ENCODE measurements around the gene SMC5. TPM values are rescaled to one million over a fixed set of nuclear protein-coding genes. Genes with fewer than 3 reads are reported as not detected.

Gene SMC5
- polyA plus RNA-seq, 1 of the 3 experiments (the other 2 are of a cell fraction), result 5.3 TPM

DNA sequence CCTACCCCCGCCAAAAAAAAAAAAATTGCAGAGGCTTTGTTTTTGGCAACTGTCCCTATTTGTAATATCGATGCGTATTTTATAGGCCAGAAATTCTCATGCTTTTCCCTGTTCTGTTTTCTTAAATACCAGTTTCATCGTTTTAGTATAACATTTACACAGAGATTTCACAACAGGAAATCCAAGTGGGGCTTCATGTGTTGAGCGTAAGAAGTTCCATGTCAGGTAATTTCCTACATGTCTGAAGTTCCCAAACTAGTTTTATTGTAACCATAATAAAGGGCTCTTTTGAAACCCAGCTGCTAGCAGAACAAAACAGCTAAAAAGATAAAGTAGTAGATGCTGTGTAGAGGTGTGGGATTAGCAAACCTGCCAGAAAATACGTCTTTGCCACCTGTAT, 4.2 kb downstream of the SMC5 start:
- no peak overlapping the region for H3K9ac ChIP-seq
- H3K4me1 ChIP-seq (ENCODE audit: control insufficient read depth in 1 of 2, insufficient read depth in 2 of 2, low read depth in 1 of 2, low read length in 1 of 2), result peaks cover 11 to 15% of the 10 kb centered on the region in 2 experiments; a peak in 3 of 4 replicates

DNA sequence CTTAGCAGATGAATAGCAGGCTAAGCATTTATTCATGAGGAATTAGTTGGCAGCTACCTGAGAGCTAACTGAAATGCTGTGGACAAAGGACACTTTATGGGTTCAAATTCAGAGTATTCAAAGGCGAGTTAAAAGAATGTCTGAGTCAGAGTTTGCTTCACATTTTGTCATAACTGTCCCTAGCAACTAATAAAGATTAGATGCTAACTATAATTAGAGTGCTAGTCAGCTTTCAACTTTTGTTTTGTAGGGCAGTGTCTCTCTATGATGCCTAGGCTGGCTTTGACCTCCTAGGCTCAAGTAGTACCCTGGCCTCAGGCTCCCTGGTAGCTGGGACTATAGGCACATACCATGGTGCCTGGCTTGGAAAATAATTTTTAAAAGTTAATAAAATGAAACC, 4.6 kb downstream of the SMC5 start:
- ChIA-PET CTCF (interaction anchor here (1.6 kb wide), 1 partner anchor 21 kb away, joined by 3 read pairs; no protein-coding TSS in a partner anchor), POLR2A (interaction anchor here (1.1 kb wide), 1 partner anchor 155 kb away, joined by 3 read pairs; no protein-coding TSS in a partner anchor)
- Histone ChIP-seq H3K9ac (no peak overlapping the region), H3K79me2 (ENCODE audit: insufficient read depth) (peaks cover 93% of the 10 kb centered on the region), H4K20me1 (ENCODE audit: insufficient read depth) (peaks cover 39% of the 10 kb centered on the region), H3K27ac (ENCODE audit: low read depth in 2 of 2, low read length in 1 of 2) (no peak overlapping the region), H3K9me3 (no peaks in the 10 kb centered on the region), H3K36me3 (replicated peaks in 1 of 2; ENCODE audit: control insufficient read depth in 1 of 2, insufficient read depth in 2 of 2, low read length in 1 of 2) (peaks cover 60 to 83% of the 10 kb centered on the region in 2 experiments), H3K4me2 (no peak overlapping the region; the same call in 1 of the 2 replicates), H3F3A (replicated peaks; ENCODE audit: insufficient read depth) (peaks cover 12% of the 10 kb centered on the region), H3K27me3 (ENCODE audit: insufficient read depth) (no peaks in the 10 kb centered on the region), H2AFZ (ENCODE audit: low read depth) (no peak overlapping the region), H3K4me1 (ENCODE audit: control insufficient read depth in 1 of 2, insufficient read depth in 2 of 2, low read depth in 1 of 2, low read length in 1 of 2) (peaks cover 6 to 15% of the 10 kb centered on the region in 2 experiments; a peak in 3 of 4 replicates), H3K9me2 (no peaks in the 10 kb centered on the region), H3K4me3 (ENCODE audit: low read depth in 2 of 2, low read length in 1 of 2) (no peak overlapping the region)
- TF ChIP-seq MXI1 (IDR thresholded peaks at IDR 0.05; ENCODE audit: low read depth, low read length) (no peak), SMC3 (IDR thresholded peaks at IDR 0.05; ENCODE audit: low read depth, low read length) (no peak), EZH2phosphoT487 (IDR thresholded peaks at IDR 0.05; ENCODE audit: borderline replicate concordance, low read depth) (no peak), GATA2 (CRISPR knock-in tag; IDR thresholded peaks at IDR 0.05) (no peak), TEAD4 (IDR thresholded peaks at IDR 0.05; ENCODE audit: borderline replicate concordance, insufficient read depth) (no peak), FOSL2 (IDR thresholded peaks at IDR 0.05; ENCODE audit: borderline replicate concordance, low read depth) (no peak), NFIC (IDR thresholded peaks at IDR 0.05; ENCODE audit: borderline replicate concordance) (no peak)
- TF ChIP-seq, protein P1, sequence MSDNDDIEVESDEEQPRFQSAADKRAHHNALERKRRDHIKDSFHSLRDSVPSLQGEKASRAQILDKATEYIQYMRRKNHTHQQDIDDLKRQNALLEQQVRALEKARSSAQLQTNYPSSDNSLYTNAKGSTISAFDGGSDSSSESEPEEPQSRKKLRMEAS (IDR thresholded peaks at IDR 0.05; ENCODE audit: low read depth), result no peak
- TF ChIP-seq, protein P2, sequence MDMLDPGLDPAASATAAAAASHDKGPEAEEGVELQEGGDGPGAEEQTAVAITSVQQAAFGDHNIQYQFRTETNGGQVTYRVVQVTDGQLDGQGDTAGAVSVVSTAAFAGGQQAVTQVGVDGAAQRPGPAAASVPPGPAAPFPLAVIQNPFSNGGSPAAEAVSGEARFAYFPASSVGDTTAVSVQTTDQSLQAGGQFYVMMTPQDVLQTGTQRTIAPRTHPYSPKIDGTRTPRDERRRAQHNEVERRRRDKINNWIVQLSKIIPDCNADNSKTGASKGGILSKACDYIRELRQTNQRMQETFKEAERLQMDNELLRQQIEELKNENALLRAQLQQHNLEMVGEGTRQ (IDR thresholded peaks at IDR 0.05; ENCODE audit: borderline replicate concordance, low read depth, low read length), result no peak
- DNase-seq, result no peak
- 67% methylated on average over 1 of the region's 1 CpG for WGBS (ENCODE audit: low lambda C conversion rate)

More for the DNA sequence above, 4.2 kb downstream of the SMC5 start:
- H3K4me3 ChIP-seq (ENCODE audit: low read depth in 2 of 2, low read length in 1 of 2), result no peak overlapping the region
- 93% methylated on average over 6 of the region's 6 CpGs for WGBS (ENCODE audit: low lambda C conversion rate)
- H2AFZ ChIP-seq (ENCODE audit: low read depth), result no peak overlapping the region
- H3K79me2 ChIP-seq (ENCODE audit: insufficient read depth), result peaks cover 93% of the 10 kb centered on the region
- TF ChIP-seq FOSL2 (IDR thresholded peaks at IDR 0.05; ENCODE audit: borderline replicate concordance, low read depth), result no peak
- TF ChIP-seq NRF1 (IDR thresholded peaks at IDR 0.05; ENCODE audit: low read depth, low read length), result no peak
- TF ChIP-seq POLR2AphosphoS5 (IDR thresholded peaks at IDR 0.05; ENCODE audit: low read depth, low read length), result no peak
- TF ChIP-seq ELF1 (IDR thresholded peaks at IDR 0.05), result no peak
- TF ChIP-seq MEF2A (IDR thresholded peaks at IDR 0.05; ENCODE audit: borderline replicate concordance, low read depth), result no peak
- TF ChIP-seq, protein P3, sequence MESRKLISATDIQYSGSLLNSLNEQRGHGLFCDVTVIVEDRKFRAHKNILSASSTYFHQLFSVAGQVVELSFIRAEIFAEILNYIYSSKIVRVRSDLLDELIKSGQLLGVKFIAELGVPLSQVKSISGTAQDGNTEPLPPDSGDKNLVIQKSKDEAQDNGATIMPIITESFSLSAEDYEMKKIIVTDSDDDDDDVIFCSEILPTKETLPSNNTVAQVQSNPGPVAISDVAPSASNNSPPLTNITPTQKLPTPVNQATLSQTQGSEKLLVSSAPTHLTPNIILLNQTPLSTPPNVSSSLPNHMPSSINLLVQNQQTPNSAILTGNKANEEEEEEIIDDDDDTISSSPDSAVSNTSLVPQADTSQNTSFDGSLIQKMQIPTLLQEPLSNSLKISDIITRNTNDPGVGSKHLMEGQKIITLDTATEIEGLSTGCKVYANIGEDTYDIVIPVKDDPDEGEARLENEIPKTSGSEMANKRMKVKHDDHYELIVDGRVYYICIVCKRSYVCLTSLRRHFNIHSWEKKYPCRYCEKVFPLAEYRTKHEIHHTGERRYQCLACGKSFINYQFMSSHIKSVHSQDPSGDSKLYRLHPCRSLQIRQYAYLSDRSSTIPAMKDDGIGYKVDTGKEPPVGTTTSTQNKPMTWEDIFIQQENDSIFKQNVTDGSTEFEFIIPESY (IDR thresholded peaks at IDR 0.05; ENCODE audit: borderline replicate concordance, low read depth), result no peak
- no peak for TF ChIP-seq RFX5 (IDR thresholded peaks at IDR 0.05; ENCODE audit: low read length)
- no peak for TF ChIP-seq NFIC (IDR thresholded peaks at IDR 0.05; ENCODE audit: borderline replicate concordance)
- no peak for TF ChIP-seq RCOR1 (IDR thresholded peaks at IDR 0.05; ENCODE audit: low read length)
- TF ChIP-seq TAF1 (IDR thresholded peaks at IDR 0.05; ENCODE audit: borderline replicate concordance, low read depth, low read length), result no peak
- H3F3A ChIP-seq (replicated peaks; ENCODE audit: insufficient read depth), result peaks cover 12% of the 10 kb centered on the region
- POLR2A ChIA-PET, result interaction anchor here (0.5 to 1.1 kb wide), 2 partner anchors 156 to 188 kb away, joined by 3 read pairs; no protein-coding TSS in a partner anchor
- H3K9me3 ChIP-seq, result no peaks in the 10 kb centered on the region
- CTCF ChIA-PET, result interaction anchor here (1.6 kb wide), 1 partner anchor 22 kb away, joined by 3 read pairs; no protein-coding TSS in a partner anchor
- H3K27me3 ChIP-seq (ENCODE audit: insufficient read depth), result no peaks in the 10 kb centered on the region
- no peak for DNase-seq
- no peak overlapping the region; the same call in 1 of the 2 replicates for H3K4me2 ChIP-seq
- H3K9me2 ChIP-seq, result no peaks in the 10 kb centered on the region
- H3K27ac ChIP-seq (ENCODE audit: low read depth in 2 of 2, low read length in 1 of 2), result no peak overlapping the region
- H4K20me1 ChIP-seq (ENCODE audit: insufficient read depth), result peaks cover 39% of the 10 kb centered on the region
- H3K36me3 ChIP-seq (replicated peaks in 1 of 2; ENCODE audit: control insufficient read depth in 1 of 2, insufficient read depth in 2 of 2, low read length in 1 of 2), result peaks cover 60 to 79% of the 10 kb centered on the region in 2 experiments
